GM11168 (cell line): ENCODE results near the gene LRRC7.

Source experiments
- in situ Hi-C: fragments of 300-500 bp; cut with MboI; formaldehyde crosslinking; loops from one replicate; pipeline ENCODE4 v1.12.0; 2022; ENCODE audit warnings: low sequenced_read_pairs; ENCODE audit not compliant: unreplicated experiment

Gene LRRC7

DNA sequence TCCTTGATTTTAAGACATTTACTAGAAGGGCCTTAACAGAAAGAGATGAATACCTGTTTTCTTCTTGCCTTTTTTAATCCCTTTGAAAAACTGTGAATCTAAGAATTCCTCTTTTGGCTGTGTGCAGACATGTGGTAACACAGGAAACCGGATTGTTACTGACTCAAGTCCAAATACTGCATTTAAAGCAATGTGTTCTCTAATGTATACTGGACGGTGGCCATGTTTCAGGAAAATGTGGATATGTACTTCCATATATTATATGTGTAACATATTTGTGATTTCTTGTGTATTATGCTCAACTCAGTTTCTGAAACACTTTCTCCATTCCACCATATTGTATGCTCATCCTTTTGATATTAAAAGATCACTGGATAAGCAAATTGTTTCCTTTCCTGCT is 185.1 kb downstream of the LRRC7 start:
- in situ Hi-C loops, result no loop called here

DNA sequence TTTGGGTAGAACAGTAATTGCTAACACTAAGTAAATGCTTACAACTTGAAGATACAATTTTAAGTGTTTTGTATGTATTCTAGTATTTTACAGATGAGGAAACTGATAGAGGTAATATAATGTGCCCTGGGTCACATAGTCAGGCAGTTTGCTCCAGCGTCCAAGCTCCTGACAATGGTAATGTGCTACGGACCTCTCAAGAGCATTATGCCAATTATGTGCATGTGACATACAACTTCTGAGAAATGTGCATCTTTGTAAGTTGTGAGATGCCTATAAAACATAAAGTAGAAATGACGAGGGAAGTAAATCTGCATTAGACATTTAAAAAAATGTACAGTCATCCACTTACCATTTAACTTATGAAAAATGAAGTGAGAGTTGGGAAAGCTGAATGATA is 186.8 kb downstream of the LRRC7 start:
- in situ Hi-C loops, result no loop called here

DNA sequence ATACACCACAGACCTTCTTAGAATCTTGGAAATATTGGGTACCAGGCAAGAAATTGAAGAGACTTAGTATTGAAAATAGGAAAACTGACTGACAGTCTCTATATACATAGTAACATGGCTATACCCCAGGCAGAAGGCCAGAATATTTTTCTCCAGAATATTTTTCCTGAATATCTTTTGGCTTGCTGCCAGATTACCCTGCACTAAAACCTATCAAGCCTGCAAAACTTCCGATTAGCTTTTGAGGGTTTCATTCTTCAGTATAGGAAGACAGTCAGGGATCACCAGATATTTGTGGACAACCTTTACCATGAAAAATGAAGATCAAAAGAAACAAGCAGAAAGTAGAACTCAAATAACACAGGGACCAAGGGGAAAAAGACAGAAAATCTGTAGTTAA is 187.9 kb downstream of the LRRC7 start:
- in situ Hi-C loops, result no loop called here

DNA sequence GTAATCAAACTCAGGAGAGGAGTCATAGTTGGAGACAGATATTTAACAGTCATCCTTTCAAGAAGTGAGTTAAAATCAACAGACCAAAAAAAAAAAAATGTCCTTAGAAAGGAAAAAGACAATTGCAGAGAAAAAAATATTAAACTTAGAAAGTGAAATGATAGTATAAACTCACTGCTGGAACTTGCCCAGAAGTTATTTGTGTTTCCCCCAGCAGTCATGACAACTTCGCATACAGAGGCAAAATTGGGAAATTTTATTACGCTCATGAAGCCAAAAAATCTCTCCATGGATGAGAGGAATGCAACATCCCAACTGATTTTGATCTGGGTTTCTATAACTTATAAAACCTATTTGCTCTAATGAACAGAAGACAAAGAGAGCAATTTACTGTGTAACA is 198.2 kb downstream of the LRRC7 start:
- in situ Hi-C loops, result no loop called here

DNA sequence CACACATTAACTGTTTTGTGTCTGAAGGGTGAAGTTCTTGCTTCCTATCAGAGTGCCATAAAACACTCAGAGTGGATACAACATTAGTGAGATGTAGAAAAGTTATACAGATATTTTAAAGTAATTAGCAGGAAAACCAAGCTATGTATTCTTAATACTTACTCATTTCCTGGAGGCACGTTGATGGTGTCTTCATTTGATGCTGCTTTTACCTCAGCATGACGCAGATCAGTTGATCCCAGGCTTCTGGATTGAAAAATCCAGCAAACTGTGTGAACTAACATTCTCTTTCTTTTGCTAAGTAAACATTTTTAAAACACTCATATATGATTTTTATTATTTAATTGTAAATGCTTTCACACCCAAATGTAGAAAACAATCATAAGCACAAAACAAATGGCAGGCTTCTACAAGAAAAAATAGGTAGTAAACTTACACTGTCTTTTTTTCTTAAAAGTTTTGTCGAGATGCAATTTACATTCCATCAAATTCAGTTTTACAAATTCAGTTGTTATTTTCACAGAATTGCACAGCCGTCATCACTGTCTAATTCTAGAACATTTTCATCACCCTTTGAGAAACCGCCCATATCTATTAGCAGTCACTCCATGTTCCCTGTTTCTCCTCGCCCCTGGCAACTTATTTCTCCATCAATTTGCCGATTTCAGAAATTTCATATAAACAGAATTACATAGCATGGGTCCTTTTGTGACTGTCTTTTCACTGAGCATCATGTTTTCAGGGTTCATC is 198.9 kb downstream of the LRRC7 start:
- in situ Hi-C loops, result no loop called here

DNA sequence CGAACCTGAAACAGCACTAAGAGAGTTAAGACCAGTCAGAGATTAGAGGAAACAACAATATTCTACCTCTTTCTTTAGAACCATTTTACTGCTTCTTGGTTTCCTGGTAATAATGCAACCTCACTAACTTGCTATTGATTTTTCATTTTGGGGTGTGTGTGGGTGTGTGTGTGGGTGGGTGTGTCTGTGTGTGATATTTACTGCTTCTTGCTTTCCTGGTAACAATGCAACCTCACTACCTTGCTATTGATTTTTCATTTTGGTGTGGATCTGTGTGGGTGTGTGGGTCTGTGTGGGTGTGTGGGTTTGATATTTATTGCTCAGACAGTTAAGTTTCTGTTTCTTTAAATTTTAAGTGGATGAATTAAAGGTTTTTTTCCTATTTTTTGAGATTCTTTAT is 208.8 kb downstream of the LRRC7 start:
- in situ Hi-C loops, result no loop called here

DNA sequence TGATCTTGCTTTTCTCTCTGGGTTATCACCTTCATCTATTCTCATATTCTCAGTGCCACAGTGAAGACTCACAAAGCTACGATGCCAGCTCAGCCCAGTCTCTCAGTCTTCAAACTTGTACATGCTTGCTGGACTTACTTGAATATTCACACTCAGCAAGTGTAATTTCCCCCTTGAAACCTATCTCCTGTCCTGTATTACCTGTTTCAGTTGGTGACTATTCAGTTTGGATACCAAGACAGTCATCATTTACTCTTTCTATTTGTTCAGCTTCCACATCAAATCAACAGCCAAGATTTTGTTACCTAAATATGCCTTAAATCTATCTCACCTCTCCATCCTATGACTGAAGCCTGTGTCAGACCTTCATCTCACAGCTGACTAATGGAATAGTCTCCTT is 209.7 kb downstream of the LRRC7 start:
- in situ Hi-C loops, result no loop called here

DNA sequence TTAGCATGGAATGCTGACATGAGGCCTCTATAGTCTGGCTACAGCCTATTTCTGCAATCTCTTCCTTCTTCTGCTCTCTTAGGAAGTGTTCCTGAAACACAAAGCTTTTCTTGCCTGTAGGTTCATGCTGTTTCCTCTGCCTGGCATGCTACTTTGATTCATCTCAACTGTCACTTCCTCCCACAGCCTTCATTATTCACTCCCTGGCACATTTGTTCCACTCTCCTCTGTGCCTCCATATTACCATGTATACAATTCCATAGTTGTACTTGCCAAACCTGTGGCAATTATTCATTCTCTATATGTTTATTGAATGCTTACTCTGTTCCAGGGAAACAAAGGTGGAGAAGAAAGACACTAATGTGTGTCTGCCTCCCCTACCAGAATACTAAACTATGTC is 210.2 kb downstream of the LRRC7 start:
- in situ Hi-C loops, result no loop called here

DNA sequence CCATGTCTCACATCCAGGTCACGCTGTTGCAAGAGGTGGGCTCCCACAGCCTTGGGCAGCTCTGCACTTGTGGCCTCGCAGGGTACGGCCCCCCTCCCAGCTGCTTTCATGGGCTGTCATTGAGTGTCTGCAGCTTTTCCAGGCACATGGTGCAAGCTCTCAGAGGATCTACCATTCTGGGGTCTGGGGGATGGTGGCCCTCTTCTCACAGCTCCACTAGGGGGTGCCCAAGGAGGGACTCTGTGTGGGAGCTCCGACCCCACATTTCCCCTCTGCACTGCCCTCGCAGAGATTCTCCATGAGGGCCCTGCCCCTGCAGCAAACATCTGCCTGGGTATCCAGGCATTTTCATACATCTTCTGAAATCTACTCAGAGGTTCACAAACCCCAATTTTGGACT is 219.4 kb downstream of the LRRC7 start:
- in situ Hi-C loops, result no loop called here

DNA sequence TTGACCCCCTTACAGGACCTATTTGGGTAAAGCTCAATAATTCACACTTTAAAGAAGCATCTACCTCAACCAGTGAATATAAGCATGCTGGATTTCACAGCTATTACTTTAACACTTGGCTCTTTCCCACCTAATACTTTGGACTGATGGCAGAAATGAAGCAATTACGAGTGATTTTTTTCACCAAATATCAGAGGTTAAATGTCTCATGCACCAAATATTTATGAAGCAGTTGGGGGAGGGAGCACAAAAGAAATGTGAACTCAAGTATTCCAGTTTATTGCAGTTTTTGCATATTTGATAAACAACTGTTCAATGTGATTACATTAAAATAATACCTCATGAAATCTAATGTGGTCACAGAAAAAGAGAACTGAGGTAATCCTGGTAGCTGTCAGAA is 223.6 kb downstream of the LRRC7 start:
- in situ Hi-C loops, result no loop called here

DNA sequence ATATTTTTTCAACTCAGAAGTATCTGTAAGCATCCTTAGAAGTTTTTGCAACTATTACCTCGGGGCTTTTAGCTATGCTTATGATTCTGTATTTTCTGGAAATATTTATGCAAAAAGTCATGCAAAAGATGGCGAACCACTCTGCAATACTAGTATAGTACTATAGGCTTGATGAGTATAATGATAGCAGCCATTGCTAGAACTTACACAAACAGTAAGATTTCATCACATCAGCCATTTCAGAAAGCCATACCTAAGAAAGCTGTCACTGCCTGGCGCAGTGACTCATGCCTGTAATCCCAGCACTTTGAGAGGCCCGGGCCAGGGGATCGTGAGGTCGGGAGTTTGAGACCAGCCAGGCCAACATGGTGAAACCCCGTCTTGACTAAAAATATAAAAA is 227.1 kb downstream of the LRRC7 start:
- in situ Hi-C loops, result no loop called here

DNA sequence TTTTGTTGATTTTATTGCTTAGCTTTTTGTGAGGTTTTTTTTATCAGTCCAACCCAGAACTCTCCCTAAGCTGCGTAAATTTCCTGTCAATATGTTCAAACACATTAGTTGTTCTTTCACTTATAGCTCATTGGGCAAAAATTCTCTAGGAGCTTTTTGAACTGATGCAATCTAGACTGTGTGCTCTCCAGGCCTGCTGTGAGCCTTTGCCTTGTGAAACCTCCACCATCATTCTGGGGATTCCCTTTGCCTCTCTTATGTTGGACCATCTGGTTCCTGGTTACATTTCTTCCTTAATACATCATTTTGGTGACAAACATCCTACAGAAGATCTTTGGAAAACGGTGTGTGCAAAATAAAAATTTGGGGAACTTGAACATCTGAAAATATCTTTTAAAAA is 247.2 kb downstream of the LRRC7 start:
- in situ Hi-C loops, result no loop called here

DNA sequence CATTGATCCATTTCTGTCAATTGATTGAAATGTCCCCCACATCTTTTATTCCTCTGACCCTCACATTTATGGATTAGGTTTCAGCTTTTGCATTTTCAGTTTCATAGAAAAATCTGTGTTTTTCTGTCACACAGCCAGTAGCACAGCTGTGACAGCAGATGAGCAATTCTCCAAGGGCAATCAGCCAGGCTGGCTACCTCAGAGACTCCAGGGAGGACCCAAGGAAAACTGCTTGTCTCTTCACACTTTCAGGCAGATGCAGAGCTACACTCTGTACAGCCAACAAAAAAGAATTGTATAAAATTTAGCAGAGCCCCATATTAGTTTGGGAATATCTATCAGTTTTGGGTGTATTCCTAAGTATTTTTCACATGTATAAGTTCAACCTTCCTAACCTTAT is 257.2 kb downstream of the LRRC7 start:
- in situ Hi-C loops, result no loop called here

DNA sequence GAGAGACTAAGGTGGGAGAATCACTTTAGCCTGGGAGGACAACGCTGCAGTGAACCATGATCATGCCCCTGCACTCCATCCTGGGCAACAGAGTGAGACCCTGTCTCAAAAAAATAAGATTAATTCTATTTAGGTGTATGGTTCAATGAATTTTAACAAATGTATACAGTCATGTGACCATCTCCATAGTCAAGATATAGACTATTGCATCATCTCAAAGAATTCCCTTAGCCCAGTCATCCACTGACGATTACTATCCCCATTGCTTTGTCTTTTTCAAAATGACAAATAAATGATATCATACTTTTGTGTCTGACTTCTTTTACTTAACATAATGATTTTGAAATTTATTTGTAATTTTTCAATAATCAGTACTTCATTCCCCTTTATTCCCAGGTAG is 260.0 kb downstream of the LRRC7 start:
- in situ Hi-C loops, result no loop called here

DNA sequence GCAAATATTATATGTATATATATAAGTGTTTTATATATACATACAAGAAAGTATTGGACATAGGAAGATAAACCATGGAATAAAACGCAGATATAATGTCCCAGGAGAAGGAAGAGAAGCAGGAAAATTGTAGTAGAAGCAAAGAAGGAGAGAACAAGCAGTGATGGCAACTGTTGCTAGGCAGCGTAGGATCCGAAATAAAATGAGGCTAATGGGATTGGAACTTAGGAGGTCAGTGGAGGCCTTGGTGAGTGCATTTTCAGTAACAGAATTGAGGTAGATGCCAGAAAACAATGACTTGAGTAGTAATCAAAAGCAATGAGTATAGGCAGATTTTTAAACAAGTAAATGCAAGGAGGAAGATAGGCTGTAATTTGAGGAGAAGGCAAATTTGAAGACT is 265.8 kb downstream of the LRRC7 start:
- in situ Hi-C loops, result no loop called here

DNA sequence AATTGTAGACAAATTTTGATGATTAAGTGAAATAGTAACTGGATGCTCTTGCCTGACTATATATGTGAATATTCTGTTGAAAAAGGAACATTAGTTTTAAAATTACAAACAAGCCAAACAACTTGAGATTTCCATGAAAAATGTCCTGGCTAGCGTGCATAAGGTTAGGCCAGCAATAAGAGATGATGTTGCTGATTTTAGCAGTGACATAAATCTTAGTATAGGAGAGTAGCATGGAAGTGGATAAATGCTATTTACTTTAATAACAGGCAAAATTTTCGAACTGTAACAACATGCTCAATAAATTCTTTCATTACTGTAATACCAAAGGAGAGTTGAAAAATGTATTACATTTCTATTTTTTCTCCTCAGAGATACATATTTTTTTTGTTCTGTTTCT is 266.6 kb downstream of the LRRC7 start:
- in situ Hi-C loops, result no loop called here

DNA sequence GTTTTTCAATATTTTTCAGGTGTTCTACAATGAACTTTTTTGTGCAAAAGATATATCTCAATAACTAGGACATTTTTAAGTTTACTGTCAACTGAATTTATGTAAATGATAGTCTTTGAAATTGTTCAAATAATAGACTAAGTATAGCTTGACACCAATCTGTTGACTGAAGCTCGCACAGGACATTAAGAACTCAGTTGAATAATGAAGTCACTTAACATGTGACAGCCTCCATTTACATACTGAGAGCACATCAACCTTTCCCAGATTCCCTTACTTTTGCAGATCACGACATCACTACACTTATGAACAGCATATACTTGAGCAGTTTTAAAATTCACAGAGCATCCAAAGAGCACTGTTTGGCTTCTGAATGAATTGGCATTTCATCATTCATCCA is 268.2 kb downstream of the LRRC7 start:
- in situ Hi-C loops, result no loop called here

DNA sequence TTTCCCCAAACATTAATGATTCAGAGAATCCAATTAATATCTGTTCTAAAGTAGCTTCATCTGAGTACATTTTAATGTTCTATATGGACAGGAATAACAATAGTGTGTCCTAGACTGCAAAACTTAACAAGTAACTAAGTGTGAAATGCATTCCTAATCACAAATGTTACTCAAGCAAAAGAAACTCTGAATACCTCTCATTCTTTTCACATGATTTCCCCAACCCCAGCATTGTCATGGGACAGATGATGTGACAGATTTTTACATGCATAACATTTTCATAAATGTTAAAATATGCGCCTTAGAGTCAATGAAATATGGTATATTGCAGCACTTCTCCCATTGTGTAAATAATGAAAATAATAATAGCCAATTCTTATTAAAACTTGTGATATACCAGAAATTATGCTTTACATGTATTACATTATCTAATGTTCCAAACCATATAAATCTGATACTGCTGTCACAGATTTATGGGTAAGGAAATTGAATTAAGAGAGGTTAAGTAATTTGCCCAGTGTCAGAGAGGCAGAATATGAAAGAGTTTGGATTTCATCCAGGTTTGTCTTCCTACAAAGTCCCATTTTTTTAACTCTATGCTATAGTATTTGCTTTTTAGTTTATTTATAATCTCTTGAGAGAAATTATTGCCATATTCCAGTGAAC is 269.4 kb downstream of the LRRC7 start:
- in situ Hi-C loops, result no loop called here

DNA sequence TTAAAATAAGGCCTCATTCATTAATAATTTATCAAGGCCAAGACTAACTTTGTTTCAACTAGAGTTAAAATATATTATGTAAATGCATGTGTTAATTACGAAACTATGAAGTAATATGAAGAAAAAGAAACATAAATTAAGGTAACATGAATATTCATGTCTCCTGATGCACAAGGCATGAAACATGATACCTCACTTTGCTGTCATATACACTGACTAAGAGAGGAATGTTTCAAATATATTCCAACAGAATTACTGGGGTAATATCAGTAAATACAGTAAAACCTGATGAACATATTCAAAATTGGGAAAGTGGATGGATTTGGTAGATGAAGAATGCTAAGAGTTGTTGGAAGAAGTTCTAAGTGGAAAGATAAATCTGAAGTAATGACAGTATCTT is 274.6 kb downstream of the LRRC7 start:
- in situ Hi-C loops, result no loop called here

DNA sequence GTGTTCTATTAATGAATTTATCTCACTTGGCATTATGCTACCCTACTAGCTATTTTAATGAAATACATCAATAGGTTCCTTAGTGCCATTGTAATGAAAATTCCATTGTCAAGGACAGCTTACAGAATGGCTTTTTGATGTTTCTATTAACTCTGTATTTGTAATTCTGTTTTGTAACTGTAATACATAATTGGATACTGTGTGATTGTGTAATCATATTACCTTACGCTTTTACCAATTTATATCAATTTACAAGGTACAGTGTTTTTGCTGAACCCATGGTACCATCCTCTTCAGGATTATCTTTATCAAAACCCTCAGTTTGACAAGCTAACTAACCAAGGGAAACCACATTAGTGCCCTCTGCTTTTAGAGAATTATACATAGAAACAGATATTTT is 277.9 kb downstream of the LRRC7 start:
- in situ Hi-C loops, result no loop called here

DNA sequence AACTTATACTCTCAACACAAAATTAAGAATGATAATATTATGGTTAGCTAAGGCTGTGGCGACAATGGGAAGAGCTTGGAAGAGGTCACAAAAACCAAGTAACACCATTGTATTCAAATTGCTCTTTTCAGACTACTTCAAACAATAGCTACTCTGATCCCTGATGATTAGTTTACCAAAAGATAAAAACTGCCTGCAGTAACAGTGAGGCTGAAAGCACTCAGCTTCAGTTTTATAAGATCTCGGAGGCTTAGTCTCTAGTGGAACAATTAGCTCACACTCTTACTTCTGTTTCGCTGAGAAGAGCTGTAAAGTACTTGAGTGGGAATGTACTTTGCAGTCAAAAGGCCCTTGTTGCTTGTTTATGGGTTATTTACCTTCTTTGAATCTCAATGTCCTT is 278.5 kb downstream of the LRRC7 start:
- in situ Hi-C loops, result no loop called here

DNA sequence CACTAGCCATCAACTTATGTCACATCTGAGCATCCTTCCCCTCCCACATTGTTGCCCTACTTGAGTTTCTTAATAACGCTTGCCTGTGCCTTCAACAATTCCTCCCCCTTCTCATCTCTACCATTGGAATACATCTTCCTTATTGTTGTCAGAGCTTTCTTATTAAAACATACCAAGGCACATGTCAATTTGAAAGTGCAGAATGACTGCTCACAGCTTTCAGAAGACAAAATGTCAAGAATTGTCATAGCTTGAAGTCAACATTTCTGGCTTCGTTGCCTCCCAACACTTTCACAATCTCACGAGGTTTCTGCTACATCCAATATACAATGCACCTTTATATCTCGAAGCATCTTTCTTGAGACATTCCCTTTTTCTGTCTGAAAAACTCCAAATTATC is 279.9 kb downstream of the LRRC7 start:
- in situ Hi-C loops, result no loop called here
